Mesenchymal stem cell (in vitro differentiated cells and primary cell): ENCODE results near the gene RPIA.

Experiments
- DNase-seq: peaks from one replicate; pipeline ENCODE4 v3.0.0-alpha.2; 2013
- H2AFZ ChIP-seq: one replicate; pipeline ENCODE4 v1.6.1; 2013; ENCODE audit warnings: low read depth, mild to moderate bottlenecking, control low read depth, inconsistent platforms, low read length, moderate library complexity
- H2AK5ac ChIP-seq: 2 replicates; pipeline ENCODE4 v1.6.1; 2013; ENCODE audit warnings: low read length, moderate library complexity, mild to moderate bottlenecking, inconsistent platforms; ENCODE audit not compliant: severe bottlenecking
- H2BK120ac ChIP-seq: one replicate; pipeline ENCODE4 v1.6.1; 2013; ENCODE audit warnings: low read depth, mild to moderate bottlenecking, inconsistent platforms, low read length, moderate library complexity
- H2BK12ac ChIP-seq, 2 experiments: one replicate each; pipeline ENCODE4 v1.6.1; 2013; ENCODE audit warnings: inconsistent platforms in 2 of 2, low read length in 2 of 2, mild to moderate bottlenecking in 2 of 2, moderate library complexity in 2 of 2, control low read depth in 1 of 2
- H2BK15ac ChIP-seq: one replicate; pipeline ENCODE4 v1.6.1; 2013; ENCODE audit warnings: mild to moderate bottlenecking, low read depth, inconsistent platforms; ENCODE audit not compliant: poor library complexity, severe bottlenecking
- H2BK5ac ChIP-seq: 2 replicates; pipeline ENCODE4 v1.6.1; 2013; ENCODE audit warnings: low read depth, mild to moderate bottlenecking, low read length, control low read depth, inconsistent platforms; ENCODE audit not compliant: poor library complexity, severe bottlenecking
- H3K14ac ChIP-seq, 2 experiments: one replicate each; pipeline ENCODE4 v1.6.1; 2013; ENCODE audit warnings: inconsistent platforms in 2 of 2, low read length in 2 of 2, control low read depth in 1 of 2, mild to moderate bottlenecking in 1 of 2, moderate library complexity in 1 of 2
- H3K18ac ChIP-seq, 2 experiments: one replicate each; pipeline ENCODE4 v1.6.1; 2013; ENCODE audit warnings: inconsistent platforms in 2 of 2, low read length in 2 of 2, control low read depth in 1 of 2, low read depth in 1 of 2, mild to moderate bottlenecking in 1 of 2
- H3K23ac ChIP-seq, 2 experiments: one replicate each; pipeline ENCODE4 v1.6.1; 2013; ENCODE audit warnings: inconsistent platforms in 2 of 2, low read length in 2 of 2, mild to moderate bottlenecking in 2 of 2, moderate library complexity in 2 of 2, control low read depth in 1 of 2
- H3K27ac ChIP-seq: 2 replicates; pipeline ENCODE4 v1.5.1; 2013; ENCODE audit warnings: mild to moderate bottlenecking, moderate library complexity, low read length, control low read depth, inconsistent platforms; ENCODE audit not compliant: poor library complexity, severe bottlenecking
- H3K27me3 ChIP-seq, 2 experiments: 2 replicates each; pipeline versions ENCODE4 v1.6.1 to v1.7.0; 2013; ENCODE audit warnings: low read length in 2 of 2, mild to moderate bottlenecking in 2 of 2, moderate library complexity in 2 of 2, control low read depth in 1 of 2, inconsistent platforms in 1 of 2; ENCODE audit not compliant: control insufficient read depth in 1 of 2, insufficient read depth in 1 of 2
- H3K36me3 ChIP-seq, 2 experiments: 2 replicates each; pipeline versions ENCODE4 v1.6.1 to v1.7.0; 2013; ENCODE audit warnings: low read length in 2 of 2, control low read depth in 1 of 2, inconsistent platforms in 1 of 2, low read depth in 1 of 2, mild to moderate bottlenecking in 1 of 2; ENCODE audit not compliant: insufficient read depth in 2 of 2, control insufficient read depth in 1 of 2
- H3K4ac ChIP-seq, 2 experiments: one replicate each; pipeline ENCODE4 v1.6.1; 2013; ENCODE audit warnings: inconsistent platforms in 2 of 2, low read length in 2 of 2, mild to moderate bottlenecking in 2 of 2, moderate library complexity in 2 of 2, control low read depth in 1 of 2, low read depth in 1 of 2
- H3K4me1 ChIP-seq: 2 replicates; pipeline ENCODE4 v1.6.1; 2013; ENCODE audit warnings: low read depth, low read length, control low read depth; ENCODE audit not compliant: control insufficient read depth, insufficient read depth
- H3K4me2 ChIP-seq: 2 replicates; pipeline ENCODE4 v1.6.1; 2013; ENCODE audit warnings: low read length, mild to moderate bottlenecking, inconsistent platforms; ENCODE audit not compliant: poor library complexity, severe bottlenecking
- H3K4me3 ChIP-seq, 2 experiments: 2 replicates each; pipeline versions ENCODE4 v1.5.1 to v1.7.0; 2013; ENCODE audit warnings: low read length in 2 of 2, mild to moderate bottlenecking in 2 of 2, control low read depth in 1 of 2, low read depth in 1 of 2; ENCODE audit not compliant: insufficient read depth in 1 of 2
- H3K79me1 ChIP-seq: replicated peaks from 2 replicates; pipeline ENCODE4 v1.6.1; 2013; ENCODE audit warnings: mild to moderate bottlenecking, control low read depth, low read length, inconsistent platforms; ENCODE audit not compliant: poor library complexity, severe bottlenecking
- H3K9ac ChIP-seq: 2 replicates; pipeline ENCODE4 v1.7.0; 2013; ENCODE audit warnings: mild to moderate bottlenecking, low read length, moderate library complexity
- H3K9me3 ChIP-seq: 2 replicates; pipeline ENCODE4 v1.7.0; 2013; ENCODE audit warnings: mild to moderate bottlenecking, low read length; ENCODE audit not compliant: control insufficient read depth
- H4K8ac ChIP-seq: one replicate; pipeline ENCODE4 v1.6.1; 2013; ENCODE audit warnings: inconsistent platforms, mild to moderate bottlenecking, low read length, moderate library complexity
- H4K91ac ChIP-seq: one replicate; pipeline ENCODE4 v1.6.1; 2013; ENCODE audit warnings: mild to moderate bottlenecking, low read length, inconsistent platforms
- WGBS: methylation state at CpG from one replicate; pipeline ENCODE4 v1.1.7; 2013; ENCODE audit warnings: mixed read lengths; 5-methylcytosine and 5-hydroxymethylcytosine counted together

Gene RPIA

DNA sequence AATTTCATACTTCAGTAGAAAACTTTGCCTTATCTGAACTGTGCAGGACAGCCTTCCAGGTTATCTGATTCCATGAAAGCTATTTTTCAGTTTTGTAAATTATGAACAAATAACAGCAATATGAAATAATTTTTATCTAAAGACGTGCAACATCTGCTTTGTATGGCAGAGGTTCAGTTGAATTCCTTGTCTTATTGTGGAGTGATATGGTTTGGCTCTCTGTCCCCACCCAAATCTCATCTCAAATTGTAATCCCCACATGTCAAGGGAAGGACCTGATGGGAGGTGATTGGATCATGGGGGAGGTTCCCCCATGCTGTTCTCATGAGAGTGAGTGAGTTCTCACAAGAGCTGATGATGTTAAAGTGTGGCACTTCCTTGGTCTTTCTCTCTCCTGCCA, 18.1 kb upstream of the RPIA start:
- Histone ChIP-seq H3K9ac (no peak overlapping the region), H3K14ac (no peak overlapping the region), H3K4ac (no peak overlapping the region), H3K4me3 (no peak overlapping the region), H3K18ac (no peak overlapping the region), H4K91ac (no peak overlapping the region), H2AFZ (no peak overlapping the region), H3K4me1 (peaks cover 2% of the 10 kb centered on the region), H3K9me3 (no peaks in the 10 kb centered on the region), H2BK12ac (no peak overlapping the region), H3K27ac (no peak overlapping the region), H3K27me3 (peaks cover 0 to 20% of the 10 kb centered on the region in 2 experiments), H2BK5ac (no peak overlapping the region), H3K23ac (no peak overlapping the region), H2AK5ac (no peak overlapping the region), H4K8ac (no peak overlapping the region), H2BK120ac (no peak overlapping the region), H3K79me1 (no peaks in the 10 kb centered on the region), H3K36me3 (no peaks in the 10 kb centered on the region), H2BK15ac (no peak overlapping the region), H3K4me2 (no peak overlapping the region)
- WGBS, result no CpG with 5 or more reads among the region's 1 CpG
- DNase-seq, result no peak

DNA sequence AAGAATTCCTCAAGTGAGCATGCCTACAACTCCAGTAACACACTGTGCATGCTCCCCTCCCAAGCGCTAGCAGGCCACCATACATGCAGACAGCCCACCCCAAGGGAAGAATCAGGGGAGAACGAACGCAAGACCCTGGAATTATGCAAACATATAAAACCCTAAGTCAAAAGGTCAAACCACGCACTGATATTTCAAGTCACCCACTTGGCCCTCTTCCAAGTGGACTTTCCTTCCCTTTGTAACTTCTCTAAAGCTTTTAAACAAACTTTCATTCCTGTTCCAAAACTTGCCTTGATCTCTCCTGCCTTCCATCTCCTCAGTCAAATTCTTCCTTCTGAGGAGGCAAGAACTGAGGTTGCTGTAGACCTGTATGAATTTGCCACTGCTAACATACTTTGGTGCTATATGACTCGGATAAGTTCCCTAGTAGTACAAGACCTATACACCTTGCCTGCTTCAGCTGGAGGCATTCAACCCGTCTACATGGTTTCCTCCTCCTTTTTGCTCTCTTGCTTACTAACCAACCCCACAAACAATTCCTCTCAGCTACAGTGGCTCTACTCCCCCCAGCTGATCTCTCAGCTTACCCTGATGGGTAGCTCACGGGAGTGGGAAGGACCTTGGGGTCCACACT, 11.1 kb upstream of the RPIA start:
- H3K79me1 ChIP-seq, result no peaks in the 10 kb centered on the region
- H3K4me2 ChIP-seq, result no peak overlapping the region
- no peak overlapping the region for H3K14ac ChIP-seq
- H3K27me3 ChIP-seq, result peaks cover 0 to 6% of the 10 kb centered on the region in 2 experiments
- peaks cover 19% of the 10 kb centered on the region for H3K9me3 ChIP-seq
- no peak overlapping the region for H3K4me3 ChIP-seq
- H3K9ac ChIP-seq, result no peak overlapping the region
- H4K91ac ChIP-seq, result no peak overlapping the region
- H3K18ac ChIP-seq, result no peak overlapping the region
- H3K4ac ChIP-seq, result no peak overlapping the region
- no peak overlapping the region for H2BK120ac ChIP-seq
- H2BK12ac ChIP-seq, result no peak overlapping the region
- no peak overlapping the region for H2AFZ ChIP-seq
- H4K8ac ChIP-seq, result no peak overlapping the region
- no peaks in the 10 kb centered on the region for H3K4me1 ChIP-seq
- no peak overlapping the region for H3K23ac ChIP-seq
- no peak overlapping the region for H2BK15ac ChIP-seq
- H2BK5ac ChIP-seq, result no peak overlapping the region
- H3K27ac ChIP-seq, result no peak overlapping the region
- no peak overlapping the region for H2AK5ac ChIP-seq
- 80% methylated on average over 7 of the region's 7 CpGs for WGBS
- H3K36me3 ChIP-seq, result no peaks in the 10 kb centered on the region
- DNase-seq, result no peak

DNA sequence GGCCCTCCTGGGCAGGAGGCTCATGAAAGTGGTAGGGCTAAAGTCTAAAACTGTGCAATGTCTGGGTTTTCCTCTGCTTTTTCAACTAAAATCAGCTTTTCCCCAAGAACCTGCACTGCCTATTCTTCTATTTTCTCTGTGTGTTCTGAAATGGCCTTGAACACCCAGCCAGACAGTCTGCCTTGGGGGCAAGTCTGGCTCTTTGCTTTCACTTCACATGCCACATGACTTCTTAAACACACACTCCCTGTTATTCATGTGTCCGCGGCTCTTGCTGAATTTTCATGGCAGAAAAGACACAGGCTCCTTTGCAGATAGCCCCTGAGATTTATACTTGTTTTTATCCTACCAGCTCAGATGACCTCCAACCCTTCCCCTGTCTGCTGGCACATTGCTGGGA, 10.6 kb upstream of the RPIA start:
- Histone ChIP-seq H3K4me2 (no peak overlapping the region), H3K14ac (no peak overlapping the region), H2BK12ac (no peak overlapping the region), H3K4me1 (no peaks in the 10 kb centered on the region), H2AK5ac (no peak overlapping the region), H2BK120ac (no peak overlapping the region), H2AFZ (no peak overlapping the region), H4K91ac (no peak overlapping the region), H3K9me3 (peaks cover 19% of the 10 kb centered on the region), H3K79me1 (no peaks in the 10 kb centered on the region), H3K4ac (no peak overlapping the region), H3K36me3 (no peaks in the 10 kb centered on the region), H3K4me3 (no peak overlapping the region), H3K18ac (no peak overlapping the region), H2BK5ac (no peak overlapping the region), H3K27me3 (peaks cover 0 to 1% of the 10 kb centered on the region in 2 experiments), H2BK15ac (no peak overlapping the region), H3K9ac (no peak overlapping the region), H3K23ac (no peak overlapping the region), H4K8ac (no peak overlapping the region), H3K27ac (no peak overlapping the region)
- WGBS, result 100% methylated on average over 2 of the region's 2 CpGs
- no peak for DNase-seq

DNA sequence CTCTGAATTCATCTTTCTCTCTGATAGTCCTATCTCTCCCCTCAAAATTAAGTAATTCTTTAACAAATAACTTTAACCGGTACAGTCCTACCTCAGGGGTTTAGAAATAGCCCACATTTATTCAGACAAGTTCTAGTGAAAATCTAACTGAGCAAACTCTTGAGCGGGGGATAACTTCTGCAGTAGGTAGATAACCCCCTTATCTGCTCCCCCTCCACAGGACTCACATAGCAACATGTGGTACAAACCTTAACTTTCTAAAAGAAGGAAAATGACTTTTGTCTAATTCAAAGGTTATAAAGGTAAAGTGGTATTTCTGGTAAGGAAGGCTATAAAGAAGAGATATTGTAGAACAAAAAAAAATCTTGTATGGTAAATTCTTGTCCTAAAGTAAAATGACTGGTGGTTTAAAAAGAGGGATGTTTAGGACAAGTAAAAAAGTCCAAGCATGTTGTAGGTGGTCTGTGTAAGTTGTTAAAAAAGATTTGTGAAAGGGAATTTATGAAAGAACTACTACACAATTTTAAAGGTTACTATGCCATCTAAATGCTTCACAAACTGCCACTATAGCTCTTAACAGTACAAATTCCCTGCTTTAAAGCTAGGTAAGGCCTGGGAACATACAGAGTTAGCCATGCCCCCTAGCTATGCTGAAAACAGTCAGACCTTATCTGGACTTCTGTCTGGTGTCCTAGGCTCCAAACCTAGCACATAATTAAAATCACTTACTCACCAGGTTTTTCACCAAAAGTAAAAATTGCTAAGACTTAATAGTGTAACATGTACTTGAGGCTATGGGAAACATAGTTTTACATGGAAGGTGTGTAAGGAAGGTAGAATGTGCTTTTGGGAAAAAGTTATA, 8.1 kb upstream of the RPIA start:
- no peak overlapping the region for H3K9ac ChIP-seq
- H3K4me1 ChIP-seq, result no peaks in the 10 kb centered on the region
- no peak overlapping the region for H2BK120ac ChIP-seq
- no peak overlapping the region for H4K8ac ChIP-seq
- no peak overlapping the region for H3K14ac ChIP-seq
- no peak overlapping the region for H3K4ac ChIP-seq
- no peak overlapping the region for H3K4me3 ChIP-seq
- no peaks in the 10 kb centered on the region for H3K79me1 ChIP-seq
- no peak overlapping the region for H2AK5ac ChIP-seq
- WGBS, result 86% methylated on average over 2 of the region's 2 CpGs
- H3K27me3 ChIP-seq, result no peaks in the 10 kb centered on the region
- no peak overlapping the region for H3K23ac ChIP-seq
- H2BK12ac ChIP-seq, result no peak overlapping the region
- no peak overlapping the region for H2AFZ ChIP-seq
- no peak overlapping the region for H2BK15ac ChIP-seq
- H4K91ac ChIP-seq, result no peak overlapping the region
- no peak overlapping the region for H3K27ac ChIP-seq
- peaks cover 19% of the 10 kb centered on the region for H3K9me3 ChIP-seq
- no peak overlapping the region for H3K4me2 ChIP-seq
- no peak overlapping the region for H2BK5ac ChIP-seq
- no peak for DNase-seq
- H3K18ac ChIP-seq, result no peak overlapping the region
- no peaks in the 10 kb centered on the region for H3K36me3 ChIP-seq
